Smooth muscle cell (in vitro differentiated cells): Measurements from ENCODE around the gene RNF111. TPM values are rescaled to one million over a fixed set of nuclear protein-coding genes. Genes with fewer than 3 reads are reported as not detected.

ENCODE experiments used
- DNase-seq: peaks from one replicate; lab custom pipeline; 2025; ENCODE audit not compliant: unreplicated experiment; lab: John Stamatoyannopoulos, UW
- H2AFZ ChIP-seq: fragments of 200-600 bp; sonication (generic); 2 replicates; pipeline ENCODE4 v1.6.0; 2016; ENCODE audit warnings: antibody characterized with exemption, low read depth, mild to moderate bottlenecking
- H3F3A ChIP-seq: fragments of 200-600 bp; sonication (generic); 2 replicates; pipeline ENCODE4 v1.6.0; 2017; ENCODE audit warnings: antibody characterized with exemption, low read depth
- H3K27ac ChIP-seq: fragments of 200-600 bp; sonication (generic); 2 replicates; pipeline ENCODE4 v1.5.1; 2016; ENCODE audit warnings: low read depth, mild to moderate bottlenecking
- H3K27me3 ChIP-seq: fragments of 200-600 bp; sonication (generic); 2 replicates; pipeline ENCODE4 v1.6.1; 2016; ENCODE audit warnings: low read depth, mild to moderate bottlenecking
- H3K36me3 ChIP-seq: fragments of 200-600 bp; sonication (generic); 2 replicates; pipeline ENCODE4 v1.5.1; 2016; ENCODE audit warnings: low read depth
- H3K4me1 ChIP-seq: fragments of 200-600 bp; sonication (generic); 2 replicates; pipeline ENCODE4 v1.5.1; 2016; ENCODE audit warnings: low read depth
- H3K4me2 ChIP-seq: fragments of 200-600 bp; sonication (generic); 2 replicates; pipeline ENCODE4 v1.6.0; 2016; ENCODE audit warnings: mild to moderate bottlenecking
- H3K4me3 ChIP-seq: fragments of 200-600 bp; sonication (generic); 2 replicates; pipeline ENCODE4 v1.5.1; 2016; ENCODE audit warnings: mild to moderate bottlenecking
- H3K79me2 ChIP-seq: fragments of 200-600 bp; sonication (generic); 2 replicates; pipeline ENCODE4 v1.6.0; 2016; ENCODE audit warnings: low read depth, mild to moderate bottlenecking
- H3K9ac ChIP-seq: fragments of 200-600 bp; sonication (generic); 2 replicates; pipeline ENCODE4 v1.6.0; 2016; ENCODE audit warnings: low read depth
- H3K9me3 ChIP-seq: fragments of 200-600 bp; sonication (generic); replicated peaks from 2 replicates; pipeline ENCODE4 v1.5.1; 2016; ENCODE audit warnings: low read depth
- H4K20me1 ChIP-seq: fragments of 200-600 bp; sonication (generic); 2 replicates; pipeline ENCODE4 v1.6.0; 2016; ENCODE audit warnings: low read depth
- WGBS: methylation state at CpG from one replicate; pipeline ENCODE4 v1.1.7; 2016; ENCODE audit warnings: low lambda C conversion rate; 5-methylcytosine and 5-hydroxymethylcytosine counted together
- polyA plus RNA-seq: library from polyadenylated mRNA; unstranded; fragments of >200 nt; fragmentation: Nextera tagmentation; extraction: Ambion mirVana; gene quantifications from 2 replicates; pipeline ENCODE4 v1.2.1, GENCODE V29; 2016
- total RNA-seq: library from RNA; depleted of rRNA; stranded (reverse); fragments of >200 nt; gene quantifications from 2 replicates; pipeline ENCODE4 v1.2.3, GENCODE V29; 2014
- TF ChIP-seq, protein P1 (sequence below): fragments of 200-600 bp; sonication (generic); IDR thresholded peaks from 2 replicates; pipeline ENCODE4 v1.5.1; 2017; ENCODE audit warnings: borderline replicate concordance, mild to moderate bottlenecking, antibody characterized with exemption; ENCODE audit not compliant: insufficient read depth, poor library complexity, severe bottlenecking

RNF111 gene
- total and polyA plus RNA-seq, 2 experiments from 2014 or later: 15.3 to 37.8 TPM

DNA sequence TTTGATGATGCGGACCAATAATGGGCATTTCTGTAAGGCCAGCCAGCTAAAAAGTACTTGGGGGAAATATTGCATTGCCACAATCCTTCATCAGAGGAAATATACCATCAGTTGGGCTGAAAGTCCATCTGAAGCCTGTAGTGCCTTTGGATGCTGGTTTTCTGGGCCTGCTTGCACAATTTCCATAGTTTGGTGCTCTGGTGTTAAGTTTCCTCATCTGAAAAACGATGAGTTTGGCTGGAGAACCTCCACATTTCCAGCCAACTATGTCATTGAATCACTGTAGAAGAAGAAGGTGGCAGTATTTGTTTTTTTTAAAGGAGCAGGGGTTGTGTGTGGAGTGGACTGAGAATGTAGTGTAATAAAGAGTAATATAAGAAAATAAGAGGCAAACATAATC lies 127.6 kb downstream of the RNF111 start:
- Histone ChIP-seq H3K79me2 (no peaks in the 10 kb centered on the region), H3K4me3 (no peak overlapping the region)

DNA sequence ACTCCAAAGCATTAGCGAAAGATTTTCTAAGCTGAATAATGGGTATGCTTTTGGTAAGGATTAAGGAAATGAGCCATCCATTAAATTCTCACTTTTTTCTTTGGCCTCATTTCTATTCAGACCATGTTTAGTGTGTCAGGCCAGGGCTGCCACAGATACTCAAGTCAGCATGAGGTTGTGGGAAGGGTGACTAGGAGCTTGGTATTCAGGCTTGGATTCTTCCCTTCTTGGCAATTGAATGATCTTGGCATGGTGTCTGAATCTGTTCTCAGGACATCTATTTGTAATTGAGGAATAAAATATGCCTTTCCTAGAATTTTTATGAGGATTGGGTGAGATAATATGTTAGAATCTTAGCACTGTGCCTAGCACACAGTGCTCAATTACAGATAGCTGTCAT lies 128.7 kb downstream of the RNF111 start:
- DNase-seq: no peak
- H3K79me2 ChIP-seq: no peaks in the 10 kb centered on the region
- H3F3A ChIP-seq: no peaks in the 10 kb centered on the region
- no peak overlapping the region for H3K9ac ChIP-seq
- TF ChIP-seq, protein P1, sequence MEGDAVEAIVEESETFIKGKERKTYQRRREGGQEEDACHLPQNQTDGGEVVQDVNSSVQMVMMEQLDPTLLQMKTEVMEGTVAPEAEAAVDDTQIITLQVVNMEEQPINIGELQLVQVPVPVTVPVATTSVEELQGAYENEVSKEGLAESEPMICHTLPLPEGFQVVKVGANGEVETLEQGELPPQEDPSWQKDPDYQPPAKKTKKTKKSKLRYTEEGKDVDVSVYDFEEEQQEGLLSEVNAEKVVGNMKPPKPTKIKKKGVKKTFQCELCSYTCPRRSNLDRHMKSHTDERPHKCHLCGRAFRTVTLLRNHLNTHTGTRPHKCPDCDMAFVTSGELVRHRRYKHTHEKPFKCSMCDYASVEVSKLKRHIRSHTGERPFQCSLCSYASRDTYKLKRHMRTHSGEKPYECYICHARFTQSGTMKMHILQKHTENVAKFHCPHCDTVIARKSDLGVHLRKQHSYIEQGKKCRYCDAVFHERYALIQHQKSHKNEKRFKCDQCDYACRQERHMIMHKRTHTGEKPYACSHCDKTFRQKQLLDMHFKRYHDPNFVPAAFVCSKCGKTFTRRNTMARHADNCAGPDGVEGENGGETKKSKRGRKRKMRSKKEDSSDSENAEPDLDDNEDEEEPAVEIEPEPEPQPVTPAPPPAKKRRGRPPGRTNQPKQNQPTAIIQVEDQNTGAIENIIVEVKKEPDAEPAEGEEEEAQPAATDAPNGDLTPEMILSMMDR: no peak
- H3K27ac ChIP-seq: no peak overlapping the region
- no peaks in the 10 kb centered on the region for H3K36me3 ChIP-seq
- WGBS: 100% methylated on average over 1 of the region's 1 CpG
- no peaks in the 10 kb centered on the region for H3K9me3 ChIP-seq
- H3K4me2 ChIP-seq: no peak overlapping the region
- no peak overlapping the region for H3K4me3 ChIP-seq
- H4K20me1 ChIP-seq: no peaks in the 10 kb centered on the region
- H3K4me1 ChIP-seq: no peaks in the 10 kb centered on the region
- no peak overlapping the region for H2AFZ ChIP-seq
- H3K27me3 ChIP-seq: no peaks in the 10 kb centered on the region

More for the DNA sequence above, 127.6 kb downstream of the RNF111 start:
- H3F3A ChIP-seq: no peaks in the 10 kb centered on the region
- H3K4me2 ChIP-seq: no peak overlapping the region
- no peaks in the 10 kb centered on the region for H3K4me1 ChIP-seq
- 94% methylated on average over 2 of the region's 2 CpGs for WGBS
- no peaks in the 10 kb centered on the region for H3K9me3 ChIP-seq
- no peak overlapping the region for H2AFZ ChIP-seq
- H4K20me1 ChIP-seq: no peaks in the 10 kb centered on the region
- no peaks in the 10 kb centered on the region for H3K27me3 ChIP-seq
- DNase-seq: no peak
- H3K36me3 ChIP-seq: no peaks in the 10 kb centered on the region
- H3K27ac ChIP-seq: no peak overlapping the region
- TF ChIP-seq, protein P1: no peak
- H3K9ac ChIP-seq: no peak overlapping the region

DNA sequence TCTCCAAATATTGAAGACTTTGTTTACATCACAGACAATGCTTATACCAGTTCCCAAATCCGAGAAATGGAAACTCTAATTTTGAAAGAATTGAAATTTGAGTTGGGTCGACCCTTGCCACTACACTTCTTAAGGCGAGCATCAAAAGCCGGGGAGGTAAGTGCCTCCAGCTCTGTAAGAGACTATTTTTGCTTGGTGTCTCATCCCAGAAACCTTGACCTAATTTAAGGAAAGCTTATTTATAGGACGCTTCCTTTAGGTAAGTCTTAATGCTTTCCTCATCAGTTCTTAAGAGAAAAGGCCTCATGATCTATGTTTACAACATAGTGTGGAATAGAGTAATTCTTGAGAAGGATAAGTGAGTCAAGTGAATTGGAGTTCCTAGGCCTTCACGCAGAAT lies 129.3 kb downstream of the RNF111 start:
- TF ChIP-seq, protein P1: no peak
- Histone ChIP-seq H3K27me3 (no peaks in the 10 kb centered on the region), H3K4me3 (no peak overlapping the region), H3F3A (no peaks in the 10 kb centered on the region), H3K9me3 (no peaks in the 10 kb centered on the region), H3K9ac (no peak overlapping the region), H3K4me1 (no peaks in the 10 kb centered on the region), H3K27ac (no peak overlapping the region), H3K4me2 (no peak overlapping the region), H4K20me1 (no peaks in the 10 kb centered on the region), H2AFZ (no peak overlapping the region), H3K36me3 (no peaks in the 10 kb centered on the region), H3K79me2 (no peaks in the 10 kb centered on the region)
- WGBS: 98% methylated on average over 6 of the region's 6 CpGs
- DNase-seq: no peak

GRCh38 chr15:59119625-59120024 lies 132.2 kb downstream of the RNF111 start:
- Histone ChIP-seq H3K4me2 (no peak overlapping the region), H2AFZ (no peak overlapping the region), H3K9ac (no peak overlapping the region), H3K36me3 (no peaks in the 10 kb centered on the region), H3K79me2 (no peaks in the 10 kb centered on the region), H3K4me3 (no peak overlapping the region), H3K4me1 (no peaks in the 10 kb centered on the region), H3K27me3 (no peaks in the 10 kb centered on the region), H3K9me3 (no peaks in the 10 kb centered on the region), H3K27ac (no peak overlapping the region), H3F3A (no peaks in the 10 kb centered on the region), H4K20me1 (no peaks in the 10 kb centered on the region)
- 94% methylated on average over 5 of the region's 5 CpGs for WGBS
- DNase-seq: no peak
- TF ChIP-seq, protein P1: no peak
